Measurements from ENCODE around the gene TFPI. TPM values are rescaled to one million over a fixed set of nuclear protein-coding genes. Genes with fewer than 3 reads are reported as not detected.

Gene TFPI
- total RNA-seq, 6 experiments from 2014 or later = 145 to 223 (median 189) TPM

DNA sequence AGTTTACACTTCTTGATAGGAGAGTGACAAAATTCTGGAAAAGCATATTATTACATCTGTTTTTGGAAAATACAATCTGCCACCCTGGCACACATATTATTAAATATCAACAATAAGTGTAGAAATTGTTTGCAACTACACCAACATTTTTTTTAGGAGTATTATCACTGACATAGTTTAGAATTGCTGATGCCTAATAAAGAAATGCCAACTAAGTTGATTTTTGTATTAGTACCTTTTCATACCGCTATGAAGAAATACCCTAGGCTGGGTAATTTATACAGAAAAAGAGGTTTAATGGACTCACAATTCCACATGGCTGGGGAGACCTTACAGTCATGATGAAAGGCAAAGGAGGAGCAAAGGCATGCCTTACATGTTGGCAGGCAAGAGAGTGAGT lies 35.9 kb upstream of the TFPI start:
- intact Hi-C loops (cut with DNase I) = no loop called here
- H3K9me3 ChIP-seq = peaks cover 0 to 3% (median 0%) of the 10 kb centered on the region in 4 donors
- no peak overlapping the region for H3K27ac ChIP-seq
- 95% methylated on average over 1 of the region's 1 CpG for WGBS (ENCODE audit: insufficient coverage, low coverage, low lambda C conversion rate, missing lambda C conversion rate)
- DNase-seq (no peak), ATAC-seq (no peak)
- H3K4me1 ChIP-seq = no peaks in the 10 kb centered on the region
- no peak overlapping the region for H3K4me3 ChIP-seq
- no peaks in the 10 kb centered on the region for H3K27me3 ChIP-seq
- no peak for TF ChIP-seq POLR2A (IDR thresholded peaks at IDR 0.05)
- TF ChIP-seq, protein P1, sequence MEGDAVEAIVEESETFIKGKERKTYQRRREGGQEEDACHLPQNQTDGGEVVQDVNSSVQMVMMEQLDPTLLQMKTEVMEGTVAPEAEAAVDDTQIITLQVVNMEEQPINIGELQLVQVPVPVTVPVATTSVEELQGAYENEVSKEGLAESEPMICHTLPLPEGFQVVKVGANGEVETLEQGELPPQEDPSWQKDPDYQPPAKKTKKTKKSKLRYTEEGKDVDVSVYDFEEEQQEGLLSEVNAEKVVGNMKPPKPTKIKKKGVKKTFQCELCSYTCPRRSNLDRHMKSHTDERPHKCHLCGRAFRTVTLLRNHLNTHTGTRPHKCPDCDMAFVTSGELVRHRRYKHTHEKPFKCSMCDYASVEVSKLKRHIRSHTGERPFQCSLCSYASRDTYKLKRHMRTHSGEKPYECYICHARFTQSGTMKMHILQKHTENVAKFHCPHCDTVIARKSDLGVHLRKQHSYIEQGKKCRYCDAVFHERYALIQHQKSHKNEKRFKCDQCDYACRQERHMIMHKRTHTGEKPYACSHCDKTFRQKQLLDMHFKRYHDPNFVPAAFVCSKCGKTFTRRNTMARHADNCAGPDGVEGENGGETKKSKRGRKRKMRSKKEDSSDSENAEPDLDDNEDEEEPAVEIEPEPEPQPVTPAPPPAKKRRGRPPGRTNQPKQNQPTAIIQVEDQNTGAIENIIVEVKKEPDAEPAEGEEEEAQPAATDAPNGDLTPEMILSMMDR (IDR thresholded peaks at IDR 0.05) = no peak
- H3K36me3 ChIP-seq = no peaks in the 10 kb centered on the region

DNA sequence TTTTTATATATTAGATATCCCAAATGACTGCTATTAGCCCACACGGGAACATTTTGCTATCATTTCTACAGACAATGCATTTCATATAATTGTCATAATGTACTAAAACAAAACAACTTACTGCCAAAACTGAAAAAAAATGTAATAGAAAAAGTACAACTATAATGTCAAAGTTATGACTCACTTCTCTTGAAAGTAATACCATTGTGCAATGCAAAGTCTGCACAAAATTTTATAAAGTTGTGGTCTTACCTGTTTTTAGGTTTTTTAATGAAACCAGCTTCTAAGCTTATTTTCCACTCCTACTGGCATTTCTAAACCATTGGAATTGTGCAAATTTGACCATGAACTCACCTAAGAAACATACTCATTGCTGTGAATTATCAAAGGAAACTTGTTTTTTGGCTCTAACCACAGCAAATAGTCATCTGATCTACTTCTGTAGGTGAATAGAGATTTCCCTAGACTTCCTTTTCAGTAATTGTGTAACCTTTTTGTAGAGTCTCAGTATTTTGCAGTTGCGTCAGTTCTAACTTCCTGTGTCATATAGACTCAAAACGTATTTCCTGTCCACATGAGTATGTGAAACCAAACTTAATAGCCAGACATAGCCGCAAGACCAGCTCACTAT lies 31.9 kb upstream of the TFPI start:
- H3K36me3 ChIP-seq = no peaks in the 10 kb centered on the region
- peaks cover 0 to 1% (median 0%) of the 10 kb centered on the region in 4 donors for H3K4me1 ChIP-seq
- DNase-seq (no peak), ATAC-seq (no peak)
- H3K27me3 ChIP-seq = no peaks in the 10 kb centered on the region
- no peak overlapping the region for H3K27ac ChIP-seq
- WGBS (ENCODE audit: insufficient coverage, low coverage, low lambda C conversion rate, missing lambda C conversion rate) = 55% methylated on average over 4 of the region's 4 CpGs
- H3K9me3 ChIP-seq = no peaks in the 10 kb centered on the region
- intact Hi-C loops (cut with DNase I) = no loop called here
- no peak for TF ChIP-seq POLR2A (IDR thresholded peaks at IDR 0.05)
- TF ChIP-seq, protein P1 (IDR thresholded peaks at IDR 0.05) = no peak
- H3K4me3 ChIP-seq = no peak overlapping the region

DNA sequence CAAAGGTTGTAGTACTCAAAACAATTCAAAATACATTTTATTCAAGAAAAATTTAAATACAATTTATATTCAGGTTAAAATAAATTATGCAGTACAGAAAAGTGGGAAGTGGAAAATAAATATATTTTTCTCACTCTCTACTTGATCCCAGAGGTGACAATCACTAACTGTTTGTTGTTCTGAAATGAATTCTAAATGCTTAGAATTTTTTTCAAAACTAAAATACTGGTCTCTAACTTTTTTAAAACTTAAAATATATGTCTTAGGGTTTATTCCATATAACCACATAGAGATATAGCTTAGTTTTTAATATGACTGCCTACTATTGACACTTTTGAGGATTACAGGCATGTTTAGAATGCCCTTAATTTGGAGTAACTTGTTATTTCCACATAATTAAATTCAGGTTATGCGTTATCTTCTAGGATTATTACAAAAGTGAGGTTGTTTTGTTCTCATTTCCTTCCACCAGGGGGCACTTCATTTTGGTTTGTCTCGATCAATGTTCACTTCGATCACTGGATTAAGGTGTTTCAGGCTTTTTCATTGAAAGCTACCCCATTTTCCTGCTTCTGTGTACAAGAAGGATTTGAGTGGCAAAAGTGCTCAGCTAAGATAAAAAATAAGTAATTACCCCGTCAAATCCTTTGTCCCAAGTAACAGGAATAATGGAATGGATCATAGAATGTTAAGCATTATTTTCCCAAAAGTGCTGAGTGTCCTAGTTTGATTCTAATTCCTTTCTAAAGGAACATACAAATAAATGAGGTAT lies 27.1 kb upstream of the TFPI start:
- peak overlapping the region in 1 of 3 donors; percentile 2 for H3K27ac ChIP-seq
- intact Hi-C loops (cut with DNase I) = no loop called here
- TF ChIP-seq, protein P1 (IDR thresholded peaks at IDR 0.05) = peak; percentile 69 to 77 (median 72)
- TF ChIP-seq POLR2A (IDR thresholded peaks at IDR 0.05) = no peak
- H3K36me3 ChIP-seq = no peaks in the 10 kb centered on the region
- H3K4me3 ChIP-seq = peak overlapping the region in 2 of 3 donors; percentile 4 to 15
- DNase-seq (no peak), ATAC-seq (peak; percentile 84 to 89 (median 86))
- H3K4me1 ChIP-seq = peaks cover 0 to 3% (median 0%) of the 10 kb centered on the region in 4 donors
- H3K9me3 ChIP-seq = no peaks in the 10 kb centered on the region
- H3K27me3 ChIP-seq = no peaks in the 10 kb centered on the region
- 3% methylated on average over 4 of the region's 4 CpGs for WGBS (ENCODE audit: insufficient coverage, low coverage, low lambda C conversion rate, missing lambda C conversion rate)

DNA sequence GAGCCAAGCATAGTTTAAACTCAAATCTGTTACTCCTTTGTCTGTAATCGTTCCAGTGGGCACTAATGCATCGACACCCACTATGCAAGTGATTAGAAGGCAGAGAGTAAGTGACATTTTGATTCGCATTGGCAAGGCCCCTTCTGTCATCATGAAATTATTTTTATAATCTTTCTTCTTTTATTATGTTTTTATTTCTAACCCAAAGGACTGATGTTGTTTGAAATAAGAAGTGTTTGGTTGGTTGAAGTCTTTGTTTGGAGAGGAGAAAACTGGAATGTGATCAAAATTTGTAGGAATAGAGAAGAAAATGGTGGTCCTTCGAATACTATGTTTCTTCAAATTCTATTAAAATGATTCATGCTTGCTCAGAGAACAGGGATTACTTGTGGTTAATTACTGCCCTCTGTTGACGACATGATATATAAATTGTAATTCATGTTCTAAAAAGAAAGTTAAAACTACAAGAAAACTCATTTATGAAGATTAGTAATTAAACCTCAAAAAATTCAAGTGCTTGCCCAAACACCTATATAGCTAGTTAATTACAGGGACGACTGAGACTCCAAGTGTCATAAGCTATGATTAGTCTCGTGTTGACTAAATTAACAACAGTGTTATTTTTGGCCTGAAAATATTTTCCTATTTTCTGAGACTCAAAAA lies 26.4 kb upstream of the TFPI start:
- intact Hi-C loops (cut with DNase I) = no loop called here

More for the DNA sequence above, 26.4 kb upstream of the TFPI start:
- Histone ChIP-seq H3K27me3 (no peaks in the 10 kb centered on the region), H3K27ac (peak overlapping the region in 1 of 3 donors; percentile 2), H3K9me3 (no peaks in the 10 kb centered on the region), H3K36me3 (no peaks in the 10 kb centered on the region), H3K4me1 (peaks cover 0 to 3% (median 0%) of the 10 kb centered on the region in 4 donors), H3K4me3 (peak overlapping the region in 2 of 3 donors; percentile 4 to 15)
- 17% methylated on average over 7 of the region's 7 CpGs for WGBS (ENCODE audit: insufficient coverage, low coverage, low lambda C conversion rate, missing lambda C conversion rate)
- TF ChIP-seq, protein P1 (IDR thresholded peaks at IDR 0.05) = peak; percentile 47 to 61 (median 53)
- TF ChIP-seq POLR2A (IDR thresholded peaks at IDR 0.05) = no peak
- DNase-seq (no peak), ATAC-seq (peak; percentile 84 to 90 (median 87))
